HS-5 (cell line): ENCODE results near the gene CORIN.

ENCODE experiments used
- DNase-seq: peaks from one replicate; pipeline ENCODE4 v3.0.0-alpha.2; 2012; ENCODE audit warnings: low read depth

The CORIN gene

DNA sequence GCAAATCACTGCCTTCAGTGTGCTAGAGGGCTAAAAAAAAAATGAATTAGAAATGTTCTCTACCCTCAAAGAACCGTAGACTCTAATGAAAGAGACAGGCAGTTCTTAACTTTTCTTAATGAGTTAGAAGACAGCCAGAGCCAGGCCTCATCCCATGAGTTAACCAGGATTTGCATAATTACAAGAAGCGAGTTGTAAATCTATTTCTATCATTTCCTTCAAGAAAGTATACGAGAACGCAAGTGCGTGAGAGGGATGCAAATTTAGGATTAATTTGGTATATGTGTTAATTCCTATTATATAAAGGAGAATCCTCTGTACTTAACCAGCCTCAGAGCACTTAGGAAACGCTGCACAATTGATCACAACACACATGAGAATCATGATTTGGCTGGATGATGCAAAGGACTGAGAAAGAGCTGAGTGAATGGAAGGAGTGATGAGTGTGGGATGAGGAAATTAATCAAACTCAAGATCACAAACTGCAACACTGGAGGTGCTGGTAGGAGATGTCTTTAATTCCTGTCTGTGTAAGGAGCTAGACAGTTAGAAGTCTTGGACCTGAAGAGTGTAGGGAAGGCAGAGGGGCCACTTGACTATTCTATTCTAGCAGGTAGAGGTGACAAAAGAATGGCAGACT, 195.6 kb downstream of the CORIN start:
- DNase-seq: no peak

- DNase-seq: no peak
These were observed 196.1 kb downstream of the CORIN start for GRCh38 chr4:47641755-47642154.

GRCh38 chr4:47640911-47641310, 197.0 kb downstream of the CORIN start:
- DNase-seq: no peak

DNA sequence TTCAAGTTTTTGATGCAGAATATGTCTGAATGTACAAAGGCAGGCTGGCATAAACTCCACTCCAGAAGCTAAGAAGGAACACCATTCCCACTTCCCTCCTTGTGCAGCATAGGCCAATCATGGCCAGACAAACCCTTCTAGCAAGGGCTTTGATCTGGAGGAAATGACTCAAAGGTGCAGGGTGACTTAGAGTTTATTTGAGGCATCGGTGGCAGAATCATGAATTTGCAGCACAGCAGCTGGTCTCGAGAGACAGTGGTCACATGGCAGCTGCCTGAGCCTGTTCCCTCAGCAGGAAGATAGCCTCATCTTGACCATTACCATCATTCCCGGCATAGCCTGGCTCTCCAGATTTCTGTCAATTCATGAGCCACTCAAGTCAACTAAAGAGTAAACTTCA, 198.3 kb downstream of the CORIN start:
- DNase-seq: no peak

DNA sequence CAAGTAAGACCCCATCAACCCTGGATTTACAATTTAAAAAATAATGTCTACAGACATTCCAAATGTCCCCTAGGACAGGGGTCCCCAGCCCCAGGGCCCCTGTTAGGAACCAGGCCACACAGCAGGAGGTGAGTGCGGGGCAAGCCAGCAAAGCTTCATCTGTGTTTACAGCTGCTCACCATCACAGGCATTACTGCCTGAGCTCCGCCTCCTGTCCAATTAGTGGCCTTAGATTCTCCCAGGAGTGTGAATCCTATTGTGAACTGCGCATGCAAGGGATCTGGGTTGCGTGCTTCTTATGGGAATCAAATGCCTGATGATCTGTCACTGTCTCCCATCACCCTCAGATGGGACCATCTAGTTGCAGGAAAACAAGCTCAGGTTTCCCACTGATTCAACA, 206.7 kb downstream of the CORIN start:
- DNase-seq: no peak

DNA sequence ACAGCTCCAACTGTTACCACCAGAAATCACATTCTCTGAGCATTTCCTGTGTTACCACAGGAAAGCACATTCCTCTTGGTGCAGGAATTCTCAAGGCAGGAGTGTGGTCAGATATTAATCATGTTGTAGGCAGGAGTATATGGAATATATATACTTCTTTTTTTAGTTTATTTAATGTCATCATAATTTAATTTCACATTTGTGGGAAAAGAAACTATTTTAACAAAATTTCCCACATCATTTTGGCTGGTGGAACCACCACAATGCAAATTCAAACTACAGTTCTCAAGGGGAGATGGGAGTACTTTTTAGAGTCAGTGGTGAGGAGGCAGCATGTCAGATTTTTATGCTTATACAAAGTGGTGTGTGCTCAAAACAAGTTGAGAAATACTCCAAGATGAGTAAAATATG, 213.8 kb downstream of the CORIN start:
- DNase-seq: peak; percentile 42

DNA sequence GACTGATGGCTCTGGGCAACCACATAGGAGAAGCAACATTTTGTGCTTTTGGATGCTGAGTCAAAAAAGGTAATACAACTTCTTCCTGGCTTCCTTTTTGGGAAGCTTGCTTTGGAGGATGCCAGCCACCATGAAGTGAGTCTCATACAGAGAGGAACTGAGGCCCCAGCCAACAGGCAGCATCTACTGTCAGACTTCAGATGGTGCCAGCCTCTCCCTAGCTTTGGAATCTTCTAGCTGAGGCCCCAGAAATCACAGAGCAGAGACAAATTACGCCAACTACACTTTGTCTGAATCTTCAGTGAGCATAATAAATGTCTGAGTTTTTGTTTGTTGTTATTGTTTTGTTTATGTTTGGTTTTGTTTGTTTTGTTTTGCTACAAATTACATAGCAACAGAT, 216.7 kb downstream of the CORIN start:
- no peak for DNase-seq

DNA sequence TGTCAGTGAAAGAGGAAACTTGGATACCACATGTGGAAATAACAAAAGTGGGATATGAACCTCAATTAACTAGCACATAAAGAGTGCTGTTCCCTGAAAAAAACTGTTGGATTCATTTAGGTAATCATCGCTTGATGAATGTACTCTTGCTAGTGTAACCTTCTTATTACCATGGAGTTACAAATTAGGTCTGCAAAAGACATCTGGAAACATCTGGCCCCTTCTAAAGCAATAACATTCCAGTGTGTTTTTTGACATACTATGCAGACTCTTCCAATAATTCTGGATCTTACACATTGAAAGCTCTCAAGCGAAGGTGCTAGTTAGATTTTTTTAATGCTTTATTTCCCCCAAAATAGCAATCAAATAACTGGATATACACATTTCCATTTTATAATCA, 218.2 kb downstream of the CORIN start:
- no peak for DNase-seq

GRCh38 chr4:47617607-47618006, 220.3 kb downstream of the CORIN start:
- DNase-seq: no peak

GRCh38 chr4:47615385-47615784, 222.5 kb downstream of the CORIN start:
- DNase-seq: no peak

DNA sequence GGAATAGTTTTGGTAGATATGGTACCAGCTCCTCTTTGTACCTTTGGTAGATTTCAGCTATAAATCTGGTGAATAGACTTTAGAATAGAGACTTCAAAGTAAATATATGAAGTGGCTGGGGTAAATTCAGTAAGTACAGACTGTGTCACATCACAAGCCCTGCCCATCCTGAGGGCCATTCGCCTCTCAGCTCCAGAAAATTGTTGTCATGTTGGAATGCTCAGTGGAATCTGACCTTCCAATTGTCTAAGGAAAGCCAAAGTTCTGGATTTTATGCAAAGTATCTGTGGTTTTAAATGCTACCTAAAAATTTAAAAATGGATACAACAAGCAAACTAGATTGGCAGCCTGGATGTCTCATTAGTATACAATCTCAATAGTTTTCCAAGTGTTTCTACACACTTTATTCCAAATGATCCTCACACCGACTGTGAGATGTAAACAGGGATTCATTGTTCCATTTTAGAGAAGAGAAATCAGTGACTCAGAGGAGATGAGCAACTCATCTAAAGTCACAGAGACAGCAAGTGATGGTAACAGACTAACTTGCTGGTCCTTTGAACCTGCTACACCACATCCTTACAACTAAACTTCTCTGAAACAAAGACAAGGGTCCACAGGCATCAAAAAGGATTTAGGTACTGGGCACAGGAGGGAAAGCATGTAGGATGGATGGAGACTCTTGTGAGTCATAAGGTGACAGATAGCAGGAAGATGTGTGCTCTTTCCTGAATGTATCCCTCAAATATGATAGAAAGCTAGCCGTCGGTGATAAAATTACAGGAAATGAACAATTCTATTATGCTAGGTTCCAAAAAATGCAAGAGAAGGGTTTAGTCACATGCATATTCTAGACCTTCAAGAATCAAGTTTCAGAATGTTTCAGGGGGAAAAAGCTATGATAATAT, 225.5 kb downstream of the CORIN start:
- DNase-seq: peak; percentile 37

- DNase-seq: no peak
These were observed 231.4 kb downstream of the CORIN start for GRCh38 chr4:47606482-47606881.

- no peak for DNase-seq
These were observed 239.0 kb downstream of the CORIN start for GRCh38 chr4:47598896-47599295.

DNA sequence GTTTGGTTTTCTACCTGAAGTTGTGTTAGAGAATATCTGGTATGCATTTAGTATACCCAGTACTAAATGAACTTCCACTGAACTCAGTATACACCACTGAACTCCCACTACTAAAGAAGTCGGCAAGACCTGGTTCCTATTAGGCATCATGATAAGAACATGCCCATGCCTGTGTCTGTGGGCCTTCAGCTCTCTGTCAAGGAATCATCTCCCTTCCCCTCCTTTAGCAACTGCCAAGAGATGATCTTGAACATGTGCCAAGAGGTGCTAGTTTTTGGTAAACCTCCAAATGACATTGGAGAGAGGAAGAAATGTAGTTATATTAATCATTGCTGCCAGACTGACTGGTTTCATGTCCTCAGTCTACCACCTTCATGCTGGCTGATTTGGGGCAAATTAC, 239.5 kb downstream of the CORIN start:
- no peak for DNase-seq

DNA sequence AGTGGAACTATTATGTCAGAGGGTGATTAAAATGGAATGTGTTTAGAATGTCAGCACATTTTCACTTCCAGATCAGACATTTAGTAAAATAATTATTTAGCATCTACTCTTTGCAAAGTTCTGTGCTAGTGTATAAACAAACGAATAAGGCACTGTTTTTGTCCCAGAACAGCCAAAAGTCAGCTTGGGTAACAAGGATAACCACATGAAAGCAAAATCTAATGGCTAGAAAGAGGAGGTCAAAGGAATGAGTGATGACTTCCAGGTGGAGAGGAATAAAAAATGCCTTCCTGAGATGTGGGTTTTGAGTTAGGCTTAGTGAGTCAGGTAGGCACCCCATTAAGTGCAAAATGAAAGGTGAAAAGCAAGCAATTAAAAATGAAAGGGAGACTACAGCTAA, 240.2 kb downstream of the CORIN start:
- no peak for DNase-seq

DNA sequence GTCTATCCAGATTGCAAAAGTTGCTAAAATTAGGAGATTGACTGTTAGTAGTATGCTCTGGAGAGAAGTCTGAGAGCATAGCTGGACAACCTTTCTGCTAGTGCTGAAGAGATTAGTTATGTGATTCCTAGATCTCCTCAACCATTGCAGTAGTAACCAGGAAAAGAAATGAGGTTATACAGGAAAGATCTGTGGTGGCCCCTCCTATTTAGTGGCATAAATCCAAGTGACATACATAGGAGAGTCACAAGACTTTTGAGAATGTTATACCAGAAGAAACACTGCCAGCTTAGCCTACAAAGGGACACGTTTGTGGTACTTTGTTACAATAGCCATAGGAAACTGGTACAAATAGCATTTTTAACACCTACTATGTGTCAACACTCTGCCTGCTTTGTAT, 247.5 kb downstream of the CORIN start:
- DNase-seq: no peak

DNA sequence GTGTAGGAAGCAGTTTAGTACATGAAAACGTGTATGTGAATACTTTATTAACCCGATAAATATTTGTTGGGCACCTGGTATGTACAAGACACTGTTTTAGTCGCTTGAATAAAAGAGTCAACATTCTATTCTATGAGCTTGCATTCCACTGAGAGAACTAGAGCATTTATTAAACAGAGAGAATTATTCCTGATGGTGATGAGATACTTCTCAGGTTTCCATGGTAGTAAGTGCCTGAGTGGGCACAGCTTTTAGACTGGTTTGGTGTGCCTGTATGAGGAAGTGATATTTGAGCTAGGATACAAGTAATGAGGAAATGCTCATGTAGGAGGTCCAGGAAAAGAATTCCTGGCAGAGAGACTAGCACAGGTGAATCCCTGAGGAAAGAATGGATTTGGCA, 258.6 kb downstream of the CORIN start:
- no peak for DNase-seq

DNA sequence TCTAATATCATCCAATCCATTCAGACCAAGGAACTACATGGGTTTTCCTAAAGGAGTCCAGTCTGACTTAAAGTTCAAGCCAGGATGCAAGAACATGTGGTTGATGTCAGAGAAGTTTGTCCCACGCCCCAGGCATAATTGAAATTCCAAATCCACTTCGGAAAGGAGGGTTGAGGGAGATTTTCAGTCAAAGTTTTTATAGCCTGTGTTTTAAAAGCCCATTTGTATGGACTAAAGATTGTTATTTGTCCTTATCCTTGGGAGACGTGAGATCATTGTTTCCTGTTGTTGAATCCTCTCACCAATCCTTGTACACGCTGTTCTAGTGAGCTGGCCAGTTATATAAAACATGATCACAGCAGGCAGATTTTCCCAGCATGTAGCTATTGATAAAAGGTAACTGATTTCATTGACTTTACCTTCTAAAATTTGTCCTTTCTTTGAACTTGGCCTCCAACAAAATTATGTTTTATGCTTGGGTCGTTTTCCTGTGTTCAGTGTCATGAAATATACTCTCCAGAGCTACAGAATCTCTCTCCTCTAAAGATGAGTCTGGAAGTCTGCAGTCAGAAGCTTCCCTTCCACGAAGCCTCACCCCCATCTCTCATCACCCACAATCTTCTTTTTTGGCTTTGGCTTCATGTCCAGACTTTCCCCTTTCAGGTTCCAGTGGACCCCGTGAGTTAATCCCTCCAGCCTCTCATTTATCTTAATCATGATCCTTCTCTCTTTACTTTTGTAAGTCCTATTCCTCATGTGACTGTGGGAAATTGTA, 259.9 kb downstream of the CORIN start:
- DNase-seq: no peak

DNA sequence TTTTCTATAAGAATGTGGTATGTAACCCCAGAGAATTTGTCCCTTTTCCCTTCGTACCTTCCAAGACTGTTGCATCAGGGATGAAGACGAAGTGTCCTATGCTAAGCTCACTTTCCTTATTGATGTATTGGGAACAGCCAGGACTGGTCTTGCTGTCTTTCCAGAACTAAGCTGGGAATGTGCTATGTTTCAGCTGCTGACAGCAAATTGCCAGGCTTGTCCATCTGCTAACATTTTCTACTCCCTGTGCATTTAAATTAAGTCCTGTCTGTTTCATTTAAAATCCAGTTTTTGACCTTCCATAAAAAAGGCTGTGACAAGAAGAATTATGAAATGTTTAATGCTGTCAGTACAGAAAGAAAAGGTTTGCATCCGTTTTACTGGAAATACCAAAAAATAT, 264.9 kb downstream of the CORIN start:
- no peak for DNase-seq

DNA sequence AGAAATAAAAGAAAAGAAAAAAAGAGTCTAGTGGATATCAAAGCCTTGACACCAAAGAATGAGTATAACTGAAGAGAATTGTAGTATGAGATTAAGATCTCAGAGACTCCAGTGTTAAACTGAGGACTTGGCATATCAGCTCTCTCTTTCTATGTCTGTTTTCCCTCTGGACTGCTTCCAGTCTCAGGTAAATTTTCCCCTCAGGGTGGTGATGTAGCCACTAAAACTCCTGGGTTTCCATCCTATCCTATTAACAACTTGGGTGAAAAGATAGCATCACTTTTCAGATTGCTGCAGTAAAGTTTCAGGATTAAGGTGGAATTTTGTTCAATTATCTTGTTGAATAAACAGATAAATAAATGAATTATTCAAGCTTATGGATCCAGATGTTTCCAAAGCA, 267.1 kb downstream of the CORIN start:
- no peak for DNase-seq

- no peak for DNase-seq
These were observed 270.4 kb downstream of the CORIN start for GRCh38 chr4:47567511-47567910.

DNA sequence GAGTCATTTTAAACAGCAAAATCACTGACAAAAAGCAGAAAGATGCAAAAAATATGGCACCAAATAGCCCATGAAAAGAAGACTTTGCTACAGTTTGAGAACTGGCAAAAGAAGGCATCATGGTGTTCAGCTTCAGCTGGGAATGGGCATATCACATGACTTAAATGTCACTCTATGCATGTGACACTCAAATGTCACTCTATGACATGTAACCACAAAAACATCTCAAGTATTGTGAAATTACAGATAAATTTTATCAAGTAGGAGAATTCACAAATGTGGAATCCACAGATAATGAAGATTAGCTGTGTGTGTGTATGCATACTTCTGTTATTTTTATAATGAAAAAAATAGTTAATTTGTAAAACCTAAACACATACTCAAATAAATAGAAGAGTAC, 270.9 kb downstream of the CORIN start:
- DNase-seq: no peak

DNA sequence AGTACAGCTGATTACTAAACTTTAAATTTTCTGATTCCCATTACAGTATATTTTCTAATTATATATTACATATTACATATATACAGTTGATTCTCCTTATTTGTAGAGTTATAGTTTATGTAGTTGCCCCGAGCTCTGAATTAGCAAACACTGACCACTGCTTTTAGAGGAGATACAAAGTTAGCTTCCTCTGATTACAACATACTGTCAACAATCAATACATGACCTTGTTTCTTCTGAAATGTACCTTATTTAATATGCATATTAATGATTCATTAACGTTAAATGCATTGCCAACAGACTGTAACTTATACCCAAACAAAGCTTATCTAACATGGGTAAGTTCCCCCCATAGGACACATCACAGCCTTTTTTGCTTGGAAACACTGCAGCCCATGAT, 271.3 kb downstream of the CORIN start:
- no peak for DNase-seq
